Adrenal gland (tissue), 12 donors: ENCODE data around the gene CERCAM. TPM values are rescaled to one million over a fixed set of nuclear protein-coding genes. Genes with fewer than 3 reads are reported as not detected.

Experiments used
- DNase-seq, 7 donors: peaks; one replicate each; pipeline ENCODE4 v3.0.0-alpha.2; 2019 to 2020
- H3K27ac ChIP-seq, 5 donors: fragments of 200-600 bp; sonication (generic) in 4 of 5; 1 replicate in 3 of 5; 2 replicates in 2 of 5; pipeline versions ENCODE4 v1.5.1 to v1.8.0; 2016 to 2020; ENCODE audit warnings: mild to moderate bottlenecking in 1 of 5
- H3K27me3 ChIP-seq: fragments of 200-600 bp; 2 replicates; pipeline ENCODE4 v1.8.0; 2021
- H3K36me3 ChIP-seq, 2 donors: fragments of 200-600 bp; replicated peaks in 1 of 2; 1 replicate in 1 of 2; 2 replicates in 1 of 2; pipeline versions ENCODE4 v1.5.1 to v1.8.0; 2018 to 2022
- H3K4me1 ChIP-seq, 2 donors: fragments of 200-600 bp; replicated peaks in 1 of 2; 1 replicate in 1 of 2; 2 replicates in 1 of 2; pipeline versions ENCODE4 v1.5.1 to v1.8.0; 2018 to 2021
- H3K4me3 ChIP-seq, 4 donors: fragments of 200-600 bp; sonication (generic) in 3 of 4; one replicate each; pipeline ENCODE4 v1.5.1; 2016 to 2018
- H3K9me3 ChIP-seq, 3 donors: fragments of 200-600 bp; sonication (generic) in 1 of 3; replicated peaks in 1 of 3; 1 replicate in 2 of 3; 2 replicates in 1 of 3; pipeline versions ENCODE4 v1.5.1 to v1.8.0; 2016 to 2021
- POLR2A ChIP-seq, 2 donors: fragments of 450-650 bp; IDR thresholded peaks; one replicate each; pipeline ENCODE4 v1.6.1; 2017; ENCODE audit warnings: antibody characterized with exemption in 2 of 2, mild to moderate bottlenecking in 2 of 2, moderate library complexity in 1 of 2
- WGBS, 4 donors: extraction: QIAGEN DNeasy Blood & Tissue Kit in 2 of 4; methylation state at CpG; one replicate each; pipeline versions ENCODE4 v1.1.5 to v1.1.7; 2013 to 2017; 5-methylcytosine and 5-hydroxymethylcytosine counted together
- intact Hi-C, 2 donors: fragments of 100-400 bp; cut with DNase I; formaldehyde crosslinking; loops; one replicate each; pipeline versions ENCODE4 v1.14.1 to v1.15.0; 2022 to 2023
- polyA plus RNA-seq, 3 donors: library from polyadenylated mRNA; stranded (reverse); fragments of 200-250 nt in 2 of 3; fragments of 350-450 nt in 1 of 3; fragmentation: Illumina TruSeq in 1 of 3; extraction: RNeasy Lipid Tissue Mini Kit (QIAGEN cat#74804) in 1 of 3; gene quantifications; one replicate each; pipeline ENCODE4 v1.2.3, GENCODE V29; 2013 to 2014
- total RNA-seq, 9 donors: library from RNA; depleted of rRNA in 4 of 9; stranded (reverse); fragments of >200 nt in 4 of 9; fragments of 120-200 nt in 1 of 9; fragmentation: NEBNext Ultra II Directional in 1 of 9; extraction: Animal tissue kit (Norgen Biotek cat#: 25700) in 1 of 9; gene quantifications; one replicate each; pipeline versions ENCODE4 v1.1.0 to v1.2.4, GENCODE V29; 2013 to 2023
- TF ChIP-seq, protein P1 (sequence below), 6 experiments: fragments of 450-650 bp in 4 of 6; fragments of 200-600 bp in 2 of 6; sonication (generic) in 1 of 6; IDR thresholded peaks; 1 replicate in 5 of 6; 2 replicates in 1 of 6; pipeline versions ENCODE4 v1.5.1 to v1.8.0; 2016 to 2021; ENCODE audit warnings: antibody characterized with exemption in 6 of 6, mild to moderate bottlenecking in 2 of 6, moderate library complexity in 1 of 6
- donor health status: healthy with polysubstance abuse.
- donor health status: Bipolar disorder and iron deficiency.
- donor health status: DM: yes; HTN: yes; CAD: no.
- donor health status: DM: no; HTN: no; CAD: no.
- donor health status: DM: no; HTN: no; CAD: no.
- donor health status: DM: yes; HTN: yes; CAD: no.

CERCAM gene
- total and polyA plus RNA-seq, 12 donors, result 5.1 to 43.5 (median 16.7) TPM

DNA sequence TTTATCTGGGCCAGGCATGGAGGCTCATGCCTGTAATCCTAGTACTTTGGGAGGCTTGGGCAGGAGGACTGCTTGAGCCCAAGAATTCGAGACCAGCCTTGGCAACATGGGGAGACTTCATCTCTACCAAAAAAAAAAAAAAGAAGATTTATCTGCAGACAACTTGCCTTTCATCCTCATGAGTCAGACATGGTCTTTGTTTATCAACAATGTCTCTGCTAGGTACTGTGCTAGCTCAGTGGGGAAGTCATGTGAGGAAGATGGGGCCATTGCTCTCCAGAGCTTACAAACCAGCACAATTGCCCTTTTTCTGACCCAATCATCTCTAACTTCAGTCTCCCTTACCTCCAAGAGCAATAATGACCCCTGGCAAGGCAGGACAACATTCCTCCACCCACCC, 47.9 kb upstream of the CERCAM start:
- WGBS, 4 donors, result 40 to 64% (median 56%) methylated on average over 1 of the region's 1 CpG
- no peak for TF ChIP-seq POLR2A (IDR thresholded peaks at IDR 0.05)
- TF ChIP-seq, protein P1, sequence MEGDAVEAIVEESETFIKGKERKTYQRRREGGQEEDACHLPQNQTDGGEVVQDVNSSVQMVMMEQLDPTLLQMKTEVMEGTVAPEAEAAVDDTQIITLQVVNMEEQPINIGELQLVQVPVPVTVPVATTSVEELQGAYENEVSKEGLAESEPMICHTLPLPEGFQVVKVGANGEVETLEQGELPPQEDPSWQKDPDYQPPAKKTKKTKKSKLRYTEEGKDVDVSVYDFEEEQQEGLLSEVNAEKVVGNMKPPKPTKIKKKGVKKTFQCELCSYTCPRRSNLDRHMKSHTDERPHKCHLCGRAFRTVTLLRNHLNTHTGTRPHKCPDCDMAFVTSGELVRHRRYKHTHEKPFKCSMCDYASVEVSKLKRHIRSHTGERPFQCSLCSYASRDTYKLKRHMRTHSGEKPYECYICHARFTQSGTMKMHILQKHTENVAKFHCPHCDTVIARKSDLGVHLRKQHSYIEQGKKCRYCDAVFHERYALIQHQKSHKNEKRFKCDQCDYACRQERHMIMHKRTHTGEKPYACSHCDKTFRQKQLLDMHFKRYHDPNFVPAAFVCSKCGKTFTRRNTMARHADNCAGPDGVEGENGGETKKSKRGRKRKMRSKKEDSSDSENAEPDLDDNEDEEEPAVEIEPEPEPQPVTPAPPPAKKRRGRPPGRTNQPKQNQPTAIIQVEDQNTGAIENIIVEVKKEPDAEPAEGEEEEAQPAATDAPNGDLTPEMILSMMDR (IDR thresholded peaks at IDR 0.05), result no peak
- Histone ChIP-seq H3K4me1 (peaks cover 14 to 35% of the 10 kb centered on the region in 2 donors), H3K4me3 (no peak overlapping the region), H3K27ac (no peak overlapping the region), H3K27me3 (no peaks in the 10 kb centered on the region), H3K9me3 (no peaks in the 10 kb centered on the region), H3K36me3 (no peaks in the 10 kb centered on the region)
- no peak for DNase-seq
- intact Hi-C loops, result no loop called here

DNA sequence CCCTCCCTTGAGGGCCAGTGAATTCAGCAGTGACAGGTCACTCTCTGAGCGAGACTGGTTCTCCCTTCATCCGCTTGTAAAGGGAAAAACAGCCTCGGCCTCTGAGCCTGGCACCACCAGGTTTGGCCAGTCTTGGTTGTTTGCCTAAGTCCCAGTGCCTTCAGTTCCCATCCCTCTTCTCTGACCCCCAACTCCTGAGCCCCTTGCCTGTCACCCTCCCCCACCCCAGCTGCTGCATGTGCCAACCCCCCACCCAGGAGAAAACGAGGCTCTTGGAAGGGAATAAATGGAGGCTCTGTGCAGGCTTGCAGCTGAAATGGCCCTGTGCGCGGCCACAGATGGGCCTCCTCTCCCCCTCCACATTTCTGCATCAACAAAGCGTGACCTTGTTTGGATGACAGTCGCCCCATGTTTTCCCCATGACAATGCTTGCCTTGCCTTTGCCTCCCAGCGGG, 46.4 kb upstream of the CERCAM start:
- peaks cover 0 to 9% of the 10 kb centered on the region in 2 donors for H3K36me3 ChIP-seq
- no peak for DNase-seq
- H3K9me3 ChIP-seq, result no peaks in the 10 kb centered on the region
- peaks cover 14 to 35% of the 10 kb centered on the region in 2 donors for H3K4me1 ChIP-seq
- TF ChIP-seq, protein P1 (IDR thresholded peaks at IDR 0.05), result no peak
- no peak for TF ChIP-seq POLR2A (IDR thresholded peaks at IDR 0.05)
- 80 to 97% (median 85%) methylated on average over 7 to 9 of the region's 9 CpGs for WGBS, 4 donors
- intact Hi-C loops, result no loop called here
- H3K27me3 ChIP-seq, result no peaks in the 10 kb centered on the region
- no peak overlapping the region for H3K4me3 ChIP-seq
- no peak overlapping the region for H3K27ac ChIP-seq

- 40 to 51% (median 45%) methylated on average over 5 of the region's 5 CpGs for WGBS, 4 donors
- H3K27me3 ChIP-seq, result no peaks in the 10 kb centered on the region
- TF ChIP-seq, protein P1 (IDR thresholded peaks at IDR 0.05), result no peak
- TF ChIP-seq POLR2A (IDR thresholded peaks at IDR 0.05), result no peak
- H3K4me3 ChIP-seq, result no peak overlapping the region
- H3K27ac ChIP-seq, result peak overlapping the region in 1 of 5 donors; percentile 11
- intact Hi-C loops, result no loop called here
- peaks cover 0 to 17% of the 10 kb centered on the region in 2 donors for H3K36me3 ChIP-seq
- peaks cover 7 to 29% of the 10 kb centered on the region in 2 donors for H3K4me1 ChIP-seq
- H3K9me3 ChIP-seq, result no peaks in the 10 kb centered on the region
- DNase-seq, result no peak
Measured at GRCh38 chr9:128375865-128376264, 44.8 kb upstream of the CERCAM start.

DNA sequence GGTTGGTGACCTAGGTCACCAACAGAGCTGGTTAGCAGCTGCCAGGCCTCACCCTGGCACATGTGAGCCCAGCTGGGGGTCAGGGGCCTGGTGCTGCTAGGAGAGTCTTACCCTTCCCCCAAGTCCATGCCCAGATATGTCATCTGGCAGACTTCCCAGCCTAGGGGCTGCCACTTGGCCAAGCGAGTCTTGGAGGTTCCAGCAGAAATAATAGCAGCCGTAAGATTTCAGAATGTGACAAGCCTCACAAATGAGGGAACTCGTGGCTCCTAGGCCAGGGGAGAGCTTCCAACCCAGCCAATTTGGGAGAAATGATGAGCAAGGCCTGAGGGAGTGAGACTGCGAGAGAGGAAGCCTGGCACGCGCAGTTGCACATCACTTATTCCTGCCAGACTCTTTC, 38.4 kb upstream of the CERCAM start:
- intact Hi-C loops, result no loop called here
- Histone ChIP-seq H3K27ac (no peak overlapping the region), H3K9me3 (no peaks in the 10 kb centered on the region), H3K27me3 (no peaks in the 10 kb centered on the region), H3K36me3 (peaks cover 0 to 31% of the 10 kb centered on the region in 2 donors), H3K4me3 (no peak overlapping the region), H3K4me1 (no peaks in the 10 kb centered on the region)
- WGBS, 4 donors, result 74 to 78% (median 77%) methylated on average over 5 to 6 of the region's 6 CpGs
- no peak for DNase-seq
- TF ChIP-seq, protein P1 (IDR thresholded peaks at IDR 0.05), result no peak
- no peak for TF ChIP-seq POLR2A (IDR thresholded peaks at IDR 0.05)
